Loucy (cell line): Measurements from ENCODE around the gene ATP5ME.

ENCODE experiments used
- H2AFZ ChIP-seq: fragments of 200-600 bp; sonication (generic); 2 replicates; pipeline ENCODE4 v1.6.0; 2016; ENCODE audit warnings: antibody characterized with exemption, mild to moderate bottlenecking, low read length, moderate library complexity
- H3F3A ChIP-seq: fragments of 200-600 bp; 2 replicates; pipeline ENCODE4 v1.6.0; 2016; ENCODE audit warnings: antibody characterized with exemption, low read depth, mild to moderate bottlenecking
- H3K27me3 ChIP-seq: fragments of 200-600 bp; sonication (generic); 2 replicates; pipeline ENCODE4 v1.6.1; 2014; ENCODE audit warnings: low read length, mild to moderate bottlenecking; ENCODE audit not compliant: insufficient read depth, poor library complexity, severe bottlenecking
- H3K36me3 ChIP-seq: fragments of 200-600 bp; sonication (generic); 2 replicates; pipeline ENCODE4 v1.6.1; 2016; ENCODE audit warnings: low read length; ENCODE audit not compliant: insufficient read depth
- H3K4me1 ChIP-seq: fragments of 200-600 bp; sonication (generic); 2 replicates; pipeline ENCODE4 v1.5.1; 2014; ENCODE audit warnings: low read length, mild to moderate bottlenecking; ENCODE audit not compliant: insufficient read depth, poor library complexity, severe bottlenecking
- H3K4me2 ChIP-seq: fragments of 200-600 bp; sonication (generic); 2 replicates; pipeline ENCODE4 v1.6.0; 2014; ENCODE audit warnings: antibody characterized with exemption, low read length, low read depth, mild to moderate bottlenecking; ENCODE audit not compliant: poor library complexity, severe bottlenecking
- H3K4me3 ChIP-seq: fragments of 200-600 bp; sonication (generic); 2 replicates; pipeline ENCODE4 v1.5.1; 2014; ENCODE audit warnings: low read length, mild to moderate bottlenecking, mixed read lengths; ENCODE audit not compliant: poor library complexity, severe bottlenecking
- H3K79me2 ChIP-seq: fragments of 200-600 bp; sonication (generic); 2 replicates; pipeline ENCODE4 v1.6.1; 2014; ENCODE audit warnings: low read length; ENCODE audit not compliant: insufficient read depth
- H3K9ac ChIP-seq: fragments of 200-600 bp; sonication (generic); 2 replicates; pipeline ENCODE4 v1.6.0; 2014; ENCODE audit warnings: mild to moderate bottlenecking, low read depth, low read length, moderate library complexity; ENCODE audit not compliant: poor library complexity, severe bottlenecking
- H3K9me2 ChIP-seq: fragments of 200-600 bp; sonication (generic); replicated peaks from 2 replicates; pipeline ENCODE4 v1.6.1; 2016; ENCODE audit warnings: low read depth, low read length, mixed read lengths
- H3K9me3 ChIP-seq: fragments of 200-600 bp; sonication (generic); 2 replicates; pipeline ENCODE4 v1.6.1; 2014; ENCODE audit warnings: mild to moderate bottlenecking, antibody characterized with exemption, low read length, low read depth; ENCODE audit not compliant: insufficient read depth
- H4K20me1 ChIP-seq: fragments of 200-600 bp; sonication (generic); 2 replicates; pipeline ENCODE4 v1.6.0; 2014; ENCODE audit warnings: antibody characterized with exemption, low read length, mild to moderate bottlenecking; ENCODE audit not compliant: insufficient read depth, poor library complexity, severe bottlenecking
- CTCF ChIP-seq: fragments of 200-600 bp; sonication (generic); conservative IDR thresholded peaks from 2 replicates; pipeline ENCODE4 v1.5.1; 2014; ENCODE audit warnings: mild to moderate bottlenecking, antibody characterized with exemption, low read length
- EZH2phosphoT487 ChIP-seq: fragments of 200-600 bp; IDR thresholded peaks from 2 replicates; pipeline ENCODE4 v1.6.1; 2018; ENCODE audit warnings: antibody characterized with exemption, mild to moderate bottlenecking, moderate library complexity, borderline replicate concordance

Gene ATP5ME

GRCh38 chr4:674172-675035 lies at the start of gene ATP5ME, which contains the start of gene MYL5:
Gene ATP5ME (minus strand): TSS chr4:674276. CDS start chr4:674247, 29 bp downstream.
Gene MYL5 (plus strand): TSS chr4:674542. CDS start chr4:678027, 3,485 bp downstream.
- peak within 1 kb of the TSS; percentile 98 for H3K4me2 ChIP-seq
- H2AFZ ChIP-seq: peak within 1 kb of the TSS; percentile 85
- no peaks in the 10 kb centered on the region for H3F3A ChIP-seq
- H3K79me2 ChIP-seq: peaks cover 24% of the 10 kb centered on the region
- H3K4me1 ChIP-seq: peaks cover 24% of the 10 kb centered on the region
- peak; percentile 81 for TF ChIP-seq CTCF
- TF ChIP-seq EZH2phosphoT487: no peak
- peak within 1 kb of the TSS; percentile 95 for H3K9ac ChIP-seq
- H3K27me3 ChIP-seq: no peaks in the 10 kb centered on the region
- H3K36me3 ChIP-seq: peaks cover 8% of the 10 kb centered on the region; the same call in 1 of the 2 replicates
- no peaks in the 10 kb centered on the region for H3K9me2 ChIP-seq
- H4K20me1 ChIP-seq: peaks cover 3% of the 10 kb centered on the region
- H3K9me3 ChIP-seq: no peaks in the 10 kb centered on the region
- peak within 1 kb of the TSS; percentile 85 for H3K4me3 ChIP-seq

- Histone ChIP-seq H3K4me3 (no peak overlapping the region), H3K36me3 (peaks cover 6% of the 10 kb centered on the region; the same call in 1 of the 2 replicates), H4K20me1 (peaks cover 36% of the 10 kb centered on the region), H3K9me2 (no peaks in the 10 kb centered on the region), H2AFZ (no peak overlapping the region), H3K9ac (no peak overlapping the region), H3F3A (no peaks in the 10 kb centered on the region), H3K79me2 (peaks cover 90% of the 10 kb centered on the region; the same call in 1 of the 2 replicates), H3K9me3 (no peaks in the 10 kb centered on the region), H3K4me1 (no peaks in the 10 kb centered on the region), H3K4me2 (no peak overlapping the region), H3K27me3 (no peaks in the 10 kb centered on the region)
- TF ChIP-seq EZH2phosphoT487 (no peak), CTCF (no peak)
Measured at GRCh38 chr4:722851-723360, 48.8 kb upstream of the ATP5ME start.

GRCh38 chr4:722169-722725 lies 48.2 kb upstream of the ATP5ME start:
- Histone ChIP-seq H3K27me3 (no peaks in the 10 kb centered on the region), H3K36me3 (peaks cover 6% of the 10 kb centered on the region; the same call in 1 of the 2 replicates)

More at GRCh38 chr4:722169-722725, 48.2 kb upstream of the ATP5ME start:
- Histone ChIP-seq H2AFZ (no peak overlapping the region), H3F3A (no peaks in the 10 kb centered on the region), H3K4me2 (no peak overlapping the region), H3K9me3 (no peaks in the 10 kb centered on the region), H3K9ac (no peak overlapping the region), H3K4me3 (no peak overlapping the region), H3K4me1 (no peaks in the 10 kb centered on the region), H3K9me2 (no peaks in the 10 kb centered on the region), H3K79me2 (peaks cover 90% of the 10 kb centered on the region; the same call in 1 of the 2 replicates), H4K20me1 (peaks cover 38% of the 10 kb centered on the region)
- TF ChIP-seq CTCF (no peak), EZH2phosphoT487 (no peak)
